NCI-H1105 treated with DMSO at 0.1 percent for 48 hours (cell line): ENCODE measurements around the gene GOLM1.
"Not testable (repeated sequence)": the region's sequence is repeated elsewhere in the genome, so short reads cannot be mapped to it uniquely, and the experiment has no call there.

ENCODE experiments used
- DNase-seq: peaks from one replicate; lab custom pipeline; 2025; lab: John Stamatoyannopoulos, UW

The GOLM1 gene

GRCh38 chr9:86098824-86099700 is at the start of gene GOLM1:
Gene GOLM1, minus strand, starts transcription at chr9:86099558. Its CDS starts 20,238 bp downstream, at chr9:86079320.
- DNase-seq, result peak; percentile 47

- DNase-seq, result not testable (repeated sequence)
Measured at GRCh38 chr9:86146671-86147070, 47.3 kb upstream of the GOLM1 start.

GRCh38 chr9:86145960-86146359 is 46.6 kb upstream of the GOLM1 start:
- DNase-seq, result not testable (repeated sequence)

GRCh38 chr9:86142973-86143372 is 43.6 kb upstream of the GOLM1 start:
- DNase-seq, result no peak

GRCh38 chr9:86141843-86142242 is 42.5 kb upstream of the GOLM1 start:
- DNase-seq, result no peak

- DNase-seq, result no peak
Measured at GRCh38 chr9:86135371-86135770, 36.0 kb upstream of the GOLM1 start.

GRCh38 chr9:86134361-86134760 is 35.0 kb upstream of the GOLM1 start:
- DNase-seq, result no peak

GRCh38 chr9:86128235-86128822 is 29.0 kb upstream of the GOLM1 start:
- DNase-seq, result no peak

- DNase-seq, result peak; percentile 93
Measured at GRCh38 chr9:86126998-86127972, 27.9 kb upstream of the GOLM1 start.

GRCh38 chr9:86122311-86122710 is 23.0 kb upstream of the GOLM1 start:
- no peak for DNase-seq

GRCh38 chr9:86119457-86119856 is 20.1 kb upstream of the GOLM1 start:
- no peak for DNase-seq

GRCh38 chr9:86116425-86116824 is 17.1 kb upstream of the GOLM1 start:
- DNase-seq, result no peak

GRCh38 chr9:86115886-86116285 is 16.5 kb upstream of the GOLM1 start:
- no peak for DNase-seq

GRCh38 chr9:86112057-86112456 is 12.7 kb upstream of the GOLM1 start:
- DNase-seq, result no peak

GRCh38 chr9:86102626-86103025 is 3.3 kb upstream of the GOLM1 start:
- DNase-seq, result no peak

- DNase-seq, result no peak
Measured at GRCh38 chr9:86099701-86100364, 475 bp upstream of the GOLM1 start.

GRCh38 chr9:86097510-86098224 is 1.7 kb downstream of the GOLM1 start:
- no peak for DNase-seq

- no peak for DNase-seq
Measured at GRCh38 chr9:86096386-86096785, 3.0 kb downstream of the GOLM1 start.

GRCh38 chr9:86093788-86094555 is 5.4 kb downstream of the GOLM1 start:
- DNase-seq, result no peak

- no peak for DNase-seq
Measured at GRCh38 chr9:86091477-86091876, 7.9 kb downstream of the GOLM1 start.
